Activated naive CD4-positive, alpha-beta T cell treated with anti-CD3 and anti-CD28 coated beads, Interleukin-2, amount 50 U/mL, for 24 hours (primary cell): ENCODE measurements around the gene GAPDH.
"Not testable (repeated sequence)": the region's sequence is repeated elsewhere in the genome, so short reads cannot be mapped to it uniquely, and the experiment has no call there.

Experiments
- H3K27ac Mint-ChIP-seq: one replicate; pipeline ENCODE4 v1.8.0; 2021; ENCODE audit warnings: mild to moderate bottlenecking, mixed read lengths
- H3K27me3 Mint-ChIP-seq: one replicate; pipeline ENCODE4 v1.8.0; 2021; ENCODE audit warnings: mixed read lengths
- H3K36me3 Mint-ChIP-seq: one replicate; pipeline ENCODE4 v1.8.0; 2021; ENCODE audit warnings: mixed read lengths
- H3K4me1 Mint-ChIP-seq: one replicate; pipeline ENCODE4 v1.8.0; 2021; ENCODE audit warnings: mixed read lengths
- H3K4me3 Mint-ChIP-seq: one replicate; pipeline ENCODE4 v1.8.0; 2021; ENCODE audit warnings: mild to moderate bottlenecking, mixed read lengths
- H3K9me3 Mint-ChIP-seq: one replicate; pipeline ENCODE4 v1.8.0; 2021; ENCODE audit warnings: mixed read lengths

The GAPDH gene

DNA sequence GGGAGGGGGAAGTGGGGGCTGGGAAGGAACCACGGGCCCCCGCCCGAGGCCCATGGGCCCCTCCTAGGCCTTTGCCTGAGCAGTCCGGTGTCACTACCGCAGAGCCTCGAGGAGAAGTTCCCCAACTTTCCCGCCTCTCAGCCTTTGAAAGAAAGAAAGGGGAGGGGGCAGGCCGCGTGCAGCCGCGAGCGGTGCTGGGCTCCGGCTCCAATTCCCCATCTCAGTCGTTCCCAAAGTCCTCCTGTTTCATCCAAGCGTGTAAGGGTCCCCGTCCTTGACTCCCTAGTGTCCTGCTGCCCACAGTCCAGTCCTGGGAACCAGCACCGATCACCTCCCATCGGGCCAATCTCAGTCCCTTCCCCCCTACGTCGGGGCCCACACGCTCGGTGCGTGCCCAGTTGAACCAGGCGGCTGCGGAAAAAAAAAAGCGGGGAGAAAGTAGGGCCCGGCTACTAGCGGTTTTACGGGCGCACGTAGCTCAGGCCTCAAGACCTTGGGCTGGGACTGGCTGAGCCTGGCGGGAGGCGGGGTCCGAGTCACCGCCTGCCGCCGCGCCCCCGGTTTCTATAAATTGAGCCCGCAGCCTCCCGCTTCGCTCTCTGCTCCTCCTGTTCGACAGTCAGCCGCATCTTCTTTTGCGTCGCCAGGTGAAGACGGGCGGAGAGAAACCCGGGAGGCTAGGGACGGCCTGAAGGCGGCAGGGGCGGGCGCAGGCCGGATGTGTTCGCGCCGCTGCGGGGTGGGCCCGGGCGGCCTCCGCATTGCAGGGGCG lies at the start of gene GAPDH:
GAPDH (plus strand) TSS at position 595 of the 772 bp plus-strand sequence. CDS start 316 bp downstream, outside the sequence.
- Mint-ChIP-seq H3K4me1 (peaks cover 29% of the 10 kb centered on the region), H3K9me3 (no peaks in the 10 kb centered on the region), H3K4me3 (peak within 1 kb of the TSS; percentile 98), H3K36me3 (peaks cover 16% of the 10 kb centered on the region), H3K27ac (peak within 1 kb of the TSS; percentile 100), H3K27me3 (no peaks in the 10 kb centered on the region)

DNA sequence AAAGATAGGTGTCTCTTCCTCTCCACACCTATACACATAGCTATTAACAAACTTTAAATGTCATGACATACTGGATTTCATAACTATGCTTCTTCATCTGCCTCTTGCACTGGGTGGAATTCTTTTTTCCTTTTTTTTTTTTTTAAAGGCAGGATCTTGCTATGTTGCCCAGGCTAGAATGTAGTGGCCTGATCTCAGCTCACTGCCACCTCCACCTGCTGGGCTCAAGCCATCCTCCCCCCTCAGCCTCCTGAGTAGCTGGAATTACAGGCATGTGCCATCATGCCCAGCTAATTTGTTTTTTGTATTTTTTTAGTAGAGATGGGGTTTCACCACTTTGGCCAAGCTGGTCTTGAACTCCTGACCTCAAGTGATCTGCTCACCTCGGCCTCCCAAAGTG lies 46.1 kb upstream of the GAPDH start:
- H3K9me3 Mint-ChIP-seq = no peaks in the 10 kb centered on the region
- peaks cover 7% of the 10 kb centered on the region for H3K4me1 Mint-ChIP-seq
- no peak overlapping the region for H3K27ac Mint-ChIP-seq
- H3K4me3 Mint-ChIP-seq = no peak overlapping the region
- no peaks in the 10 kb centered on the region for H3K27me3 Mint-ChIP-seq
- peaks cover 6% of the 10 kb centered on the region for H3K36me3 Mint-ChIP-seq

DNA sequence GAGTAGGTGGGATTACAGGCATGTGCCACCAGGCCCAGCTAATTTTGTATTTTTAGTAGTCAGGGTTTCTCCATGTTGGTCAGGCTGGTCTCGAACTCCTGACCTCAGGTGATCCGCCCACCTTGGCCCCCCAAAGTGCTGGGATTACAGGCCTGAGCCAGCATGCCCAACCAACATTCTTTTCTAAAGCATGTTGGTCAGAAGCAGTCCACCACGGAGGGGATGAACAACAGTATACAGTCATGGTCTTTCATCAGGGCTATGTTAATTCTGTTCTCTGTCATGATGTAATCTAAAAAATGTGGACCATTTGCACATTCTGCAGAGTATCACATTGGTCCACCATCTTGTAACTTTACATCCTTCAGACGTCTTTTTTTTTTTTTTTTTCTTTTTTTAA lies 44.9 kb upstream of the GAPDH start:
- H3K27me3 Mint-ChIP-seq = no peaks in the 10 kb centered on the region
- H3K27ac Mint-ChIP-seq = no peak overlapping the region
- H3K36me3 Mint-ChIP-seq = peaks cover 6% of the 10 kb centered on the region
- H3K4me1 Mint-ChIP-seq = peaks cover 10% of the 10 kb centered on the region
- H3K9me3 Mint-ChIP-seq = no peaks in the 10 kb centered on the region
- no peak overlapping the region for H3K4me3 Mint-ChIP-seq

DNA sequence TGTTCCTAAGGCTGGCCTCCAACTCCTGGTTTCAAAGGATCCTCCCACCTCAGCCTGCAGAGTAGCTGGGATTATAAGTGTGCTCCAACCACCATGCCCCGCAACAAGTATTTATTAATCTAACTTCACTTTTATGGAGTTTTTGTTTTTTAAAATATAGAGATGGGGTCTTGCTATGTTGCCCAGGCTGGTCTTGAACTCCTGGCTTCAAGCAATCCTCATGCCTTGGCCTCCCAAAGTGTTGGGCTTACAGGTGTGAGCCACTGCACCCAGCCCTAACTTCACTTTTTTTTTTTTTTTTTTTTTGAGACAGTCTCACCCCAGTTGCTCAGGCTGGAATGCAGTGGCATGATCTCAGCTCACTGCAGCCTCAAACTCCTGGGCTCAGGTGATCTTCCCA lies 43.6 kb upstream of the GAPDH start:
- not testable (repeated sequence) for H3K9me3 Mint-ChIP-seq, H3K36me3 Mint-ChIP-seq, H3K27ac Mint-ChIP-seq, H3K27me3 Mint-ChIP-seq, H3K4me3 Mint-ChIP-seq
- peaks cover 22% of the 10 kb centered on the region for H3K4me1 Mint-ChIP-seq

DNA sequence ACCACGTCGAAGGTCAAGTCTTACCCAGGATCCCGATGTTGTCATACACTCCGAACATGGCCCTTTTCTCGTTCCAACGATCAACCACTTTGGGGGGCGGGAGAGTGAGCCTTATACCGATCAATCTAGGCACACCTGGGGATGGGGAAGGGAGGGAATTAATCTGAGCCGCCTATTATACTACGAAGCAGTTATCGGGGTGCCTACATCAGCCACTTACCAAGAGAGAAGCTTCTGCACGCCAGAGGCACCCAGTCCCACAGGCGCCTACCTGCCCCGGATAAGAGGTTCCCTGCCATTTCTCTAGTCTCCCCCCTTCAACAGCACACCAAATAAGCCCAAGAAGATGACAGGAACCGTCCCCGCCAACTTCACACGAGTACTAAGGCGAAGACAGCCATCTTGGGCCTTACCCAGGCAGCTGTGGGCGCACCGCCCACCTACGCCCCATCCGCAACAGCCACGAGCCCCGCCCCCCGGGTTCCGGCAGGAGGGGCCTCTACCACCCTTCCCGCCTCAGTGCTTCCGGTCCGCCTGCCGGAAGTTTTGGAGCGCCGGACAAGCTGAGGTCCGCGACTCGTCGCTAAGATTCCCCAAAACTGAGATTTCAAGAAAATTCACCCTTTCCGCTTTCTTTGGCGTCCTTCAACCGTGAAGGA lies 41.4 kb upstream of the GAPDH start, which contains the start of gene MRPL51:
MRPL51 (minus strand) TSS at position 425 of the 659 bp plus-strand sequence; CDS start at position 299, 126 bp downstream.
- peaks cover 9% of the 10 kb centered on the region for H3K36me3 Mint-ChIP-seq
- H3K27me3 Mint-ChIP-seq = no peaks in the 10 kb centered on the region
- peak within 1 kb of the TSS; percentile 94 for H3K4me3 Mint-ChIP-seq
- H3K27ac Mint-ChIP-seq = peak within 1 kb of the TSS; percentile 95
- H3K9me3 Mint-ChIP-seq = no peaks in the 10 kb centered on the region
- peaks cover 34% of the 10 kb centered on the region for H3K4me1 Mint-ChIP-seq

DNA sequence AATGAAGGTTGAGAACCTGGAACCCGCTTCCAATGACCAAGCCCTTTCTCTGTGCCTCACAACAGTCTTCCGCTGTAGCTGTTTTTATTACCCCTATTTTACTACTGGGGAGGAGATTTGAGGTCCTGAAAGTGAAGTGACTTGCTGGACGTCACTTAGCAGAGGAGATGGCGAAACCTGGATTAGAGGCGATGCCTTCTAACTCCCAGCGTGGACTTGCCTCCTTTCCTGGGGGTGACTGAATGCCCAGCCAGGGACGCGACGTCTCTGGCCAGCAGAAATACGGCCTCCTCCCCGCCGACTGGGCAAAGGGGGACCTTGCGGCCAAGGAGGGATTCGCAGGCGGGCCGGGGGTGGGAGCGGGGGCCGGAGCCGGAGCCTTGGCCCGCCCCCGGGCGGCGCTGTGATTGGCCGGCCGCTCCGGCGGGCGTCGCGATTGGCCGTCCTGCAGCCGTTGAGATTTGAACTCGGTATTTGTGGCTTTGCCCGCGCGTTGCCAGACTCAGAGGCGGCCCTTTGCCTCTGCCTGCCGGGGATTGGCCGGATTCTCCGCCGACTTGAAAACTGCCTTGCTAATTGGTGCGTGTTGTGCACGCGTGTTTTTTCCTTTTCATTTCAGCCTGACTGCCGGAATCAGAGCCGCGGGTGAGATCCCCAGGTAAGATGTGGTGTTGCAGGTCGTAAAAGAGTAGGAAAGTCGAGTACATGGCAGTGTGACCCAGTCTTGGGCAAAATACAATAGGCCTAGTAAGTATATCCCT lies 40.6 kb upstream of the GAPDH start, which contains the start of gene NCAPD2:
NCAPD2 (plus strand) TSS at position 606 of the 761 bp plus-strand sequence. CDS start 997 bp downstream, outside the sequence.
- Mint-ChIP-seq H3K36me3 (peaks cover 9% of the 10 kb centered on the region), H3K9me3 (no peaks in the 10 kb centered on the region)

DNA sequence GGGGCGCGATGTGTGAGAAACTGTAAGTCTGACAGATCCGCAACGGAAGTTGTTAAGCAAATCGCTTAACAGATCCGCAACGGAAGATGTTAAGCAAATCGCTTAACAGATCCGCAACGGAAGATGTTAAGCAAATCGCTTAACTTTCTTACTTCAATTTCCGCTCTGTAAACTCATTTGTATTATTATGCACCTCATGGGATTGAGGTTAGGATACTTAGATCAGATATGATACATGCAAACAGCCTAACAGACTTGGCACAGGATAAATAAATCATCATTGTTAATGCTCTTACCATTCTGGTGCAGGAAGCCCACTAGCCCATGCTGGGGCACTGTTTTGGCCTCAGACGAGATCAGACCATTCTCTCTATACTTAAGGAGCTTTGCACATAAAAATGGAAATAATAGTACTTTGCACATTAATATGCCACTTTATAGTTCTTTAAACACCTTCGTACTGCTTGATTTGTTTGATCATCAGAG lies 40.0 kb upstream of the GAPDH start:
- H3K4me3 Mint-ChIP-seq = peak overlapping the region; percentile 94
- peaks cover 38% of the 10 kb centered on the region for H3K4me1 Mint-ChIP-seq
- peak overlapping the region; percentile 95 for H3K27ac Mint-ChIP-seq
- H3K27me3 Mint-ChIP-seq = no peaks in the 10 kb centered on the region
- H3K36me3 Mint-ChIP-seq = peaks cover 9% of the 10 kb centered on the region
- H3K9me3 Mint-ChIP-seq = no peaks in the 10 kb centered on the region

More for the DNA sequence above, 40.6 kb upstream of the GAPDH start, which contains the start of gene NCAPD2:
- Mint-ChIP-seq H3K27ac (peak within 1 kb of the TSS; percentile 95), H3K4me3 (peak within 1 kb of the TSS; percentile 94), H3K27me3 (no peaks in the 10 kb centered on the region), H3K4me1 (peaks cover 38% of the 10 kb centered on the region)

DNA sequence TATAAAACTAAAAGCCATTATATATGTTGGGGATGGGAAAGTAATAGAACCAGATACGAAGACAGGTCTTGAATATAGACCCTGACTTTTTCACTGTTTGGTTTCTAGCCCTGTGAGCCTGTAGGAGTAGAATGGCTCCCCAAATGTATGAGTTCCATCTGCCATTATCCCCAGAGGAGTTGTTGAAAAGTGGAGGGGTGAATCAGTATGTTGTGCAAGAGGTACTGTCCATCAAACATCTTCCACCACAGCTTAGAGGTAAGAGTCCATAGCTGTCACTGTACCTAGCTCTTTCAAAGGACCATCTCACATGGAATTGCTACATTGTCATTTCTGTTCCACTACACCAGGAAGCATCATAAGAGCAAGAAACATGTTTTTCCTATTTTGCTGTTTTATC lies 39.3 kb upstream of the GAPDH start:
- peaks cover 38% of the 10 kb centered on the region for H3K4me1 Mint-ChIP-seq
- no peaks in the 10 kb centered on the region for H3K9me3 Mint-ChIP-seq
- H3K4me3 Mint-ChIP-seq = peak overlapping the region; percentile 94
- H3K36me3 Mint-ChIP-seq = peaks cover 9% of the 10 kb centered on the region
- no peaks in the 10 kb centered on the region for H3K27me3 Mint-ChIP-seq
- H3K27ac Mint-ChIP-seq = peak overlapping the region; percentile 95

DNA sequence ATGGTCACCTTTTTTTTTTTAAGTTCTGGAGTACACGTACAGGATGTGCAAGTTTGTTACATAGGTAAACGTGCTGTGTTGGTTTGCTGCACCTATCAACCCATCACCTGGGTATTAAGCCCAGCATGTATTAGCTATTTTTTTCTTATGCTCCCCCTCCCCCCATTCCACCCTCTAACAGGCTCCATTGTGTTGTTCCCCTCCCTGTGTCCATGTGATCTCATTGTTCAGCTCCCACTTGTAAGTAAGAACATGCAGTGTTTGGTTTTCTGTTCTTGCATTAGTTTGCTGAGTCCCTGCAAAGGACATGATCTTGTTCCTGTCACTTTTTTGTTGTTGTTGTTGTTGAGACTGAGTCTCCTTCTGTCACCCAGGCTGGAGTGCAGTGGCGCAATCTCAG lies 37.0 kb upstream of the GAPDH start:
- H3K36me3 Mint-ChIP-seq, H3K27me3 Mint-ChIP-seq, H3K9me3 Mint-ChIP-seq, H3K4me3 Mint-ChIP-seq: not testable (repeated sequence)
- Mint-ChIP-seq H3K4me1 (peaks cover 32% of the 10 kb centered on the region), H3K27ac (peak overlapping the region; percentile 86)

DNA sequence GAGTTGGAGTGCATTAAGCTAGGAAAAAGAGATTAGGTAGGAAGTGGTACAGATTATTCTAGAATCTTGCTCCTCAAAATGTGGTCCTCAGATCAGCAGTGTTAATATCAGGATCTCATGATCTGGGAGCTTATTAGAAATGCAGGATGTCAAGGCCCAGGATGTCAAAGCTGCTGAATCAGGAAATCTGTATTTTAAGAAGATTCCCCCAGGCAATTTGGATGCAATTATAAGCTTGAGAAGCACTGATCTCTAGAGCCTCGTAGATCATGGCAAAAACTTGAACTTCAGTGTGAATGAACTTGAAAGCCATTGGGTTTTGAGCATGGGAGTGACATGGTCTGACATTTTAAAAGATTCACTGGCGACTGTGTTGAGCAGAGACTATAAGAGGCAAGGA lies 33.9 kb upstream of the GAPDH start:
- no peak overlapping the region for H3K27ac Mint-ChIP-seq
- H3K36me3 Mint-ChIP-seq = peaks cover under 1% of the 10 kb centered on the region
- H3K4me1 Mint-ChIP-seq = peaks cover 18% of the 10 kb centered on the region
- no peaks in the 10 kb centered on the region for H3K9me3 Mint-ChIP-seq
- no peaks in the 10 kb centered on the region for H3K27me3 Mint-ChIP-seq
- no peak overlapping the region for H3K4me3 Mint-ChIP-seq

DNA sequence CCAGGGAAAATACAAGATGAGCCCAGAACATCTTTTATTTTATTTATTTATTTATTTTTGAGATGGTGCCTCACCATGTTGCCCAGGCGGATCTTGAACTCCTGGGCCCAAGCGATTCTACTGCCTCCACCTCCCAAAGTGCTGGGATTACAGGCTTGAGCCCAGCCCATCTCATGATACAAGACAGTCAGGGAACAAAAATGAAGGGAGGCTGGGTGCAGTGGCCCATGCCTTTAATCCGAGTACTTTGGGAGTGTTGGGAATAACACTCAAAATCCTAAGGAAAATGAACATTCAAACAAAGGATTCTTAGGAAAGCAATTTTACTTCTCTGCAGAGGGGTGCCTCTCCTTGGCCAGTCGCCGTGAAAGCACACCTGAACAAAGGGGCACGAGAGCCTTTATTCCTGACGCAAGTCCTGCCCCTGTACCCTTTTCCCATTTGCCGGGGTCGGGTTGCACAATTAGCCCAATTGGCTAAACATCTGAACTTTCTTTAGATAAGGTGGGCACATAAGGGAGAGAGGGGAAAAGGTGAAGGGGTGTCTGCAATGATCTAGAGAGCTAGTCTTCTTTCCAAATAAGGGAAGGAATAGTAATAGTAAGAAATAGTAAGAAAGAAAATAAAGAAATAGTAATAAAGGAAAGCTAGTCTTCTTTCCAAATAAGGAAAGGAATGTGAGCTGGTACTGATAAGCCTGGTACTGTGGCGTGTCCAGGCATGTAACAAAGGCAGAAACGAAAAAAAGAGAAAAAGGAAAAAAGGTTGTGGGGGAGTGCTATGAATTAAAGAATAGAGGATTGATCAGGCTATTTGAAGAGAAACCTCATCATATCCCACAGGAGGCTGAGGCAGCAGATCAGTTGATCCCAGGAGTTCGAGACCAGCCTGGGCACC lies 27.0 kb upstream of the GAPDH start:
- Mint-ChIP-seq H3K27me3 (no peaks in the 10 kb centered on the region), H3K4me1 (peaks cover 10% of the 10 kb centered on the region), H3K27ac (no peak overlapping the region), H3K9me3 (no peaks in the 10 kb centered on the region), H3K36me3 (peaks cover 9% of the 10 kb centered on the region), H3K4me3 (no peak overlapping the region)

DNA sequence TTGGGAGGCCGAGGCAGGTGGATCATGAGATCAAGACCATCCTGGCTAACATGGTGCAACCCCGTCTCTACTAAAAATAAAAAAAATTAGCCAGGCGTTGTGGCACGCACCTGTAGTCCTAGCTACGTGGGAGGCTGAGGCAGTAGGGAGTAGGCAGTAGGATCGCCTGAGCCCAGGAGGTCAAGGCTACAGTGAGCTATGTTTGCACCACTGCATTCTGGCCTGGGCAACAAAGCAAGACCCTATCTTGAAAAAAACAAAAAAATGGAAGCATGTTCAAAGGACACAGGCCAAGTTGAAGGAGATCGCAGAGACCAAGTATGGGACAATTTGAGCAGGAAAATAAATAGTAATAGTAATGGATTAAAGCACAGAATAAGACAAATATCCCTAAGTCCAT lies 26.2 kb upstream of the GAPDH start:
- Mint-ChIP-seq H3K27ac (no peak overlapping the region), H3K4me3 (no peak overlapping the region), H3K27me3 (no peaks in the 10 kb centered on the region), H3K36me3 (peaks cover 12% of the 10 kb centered on the region), H3K9me3 (no peaks in the 10 kb centered on the region), H3K4me1 (peaks cover 10% of the 10 kb centered on the region)

DNA sequence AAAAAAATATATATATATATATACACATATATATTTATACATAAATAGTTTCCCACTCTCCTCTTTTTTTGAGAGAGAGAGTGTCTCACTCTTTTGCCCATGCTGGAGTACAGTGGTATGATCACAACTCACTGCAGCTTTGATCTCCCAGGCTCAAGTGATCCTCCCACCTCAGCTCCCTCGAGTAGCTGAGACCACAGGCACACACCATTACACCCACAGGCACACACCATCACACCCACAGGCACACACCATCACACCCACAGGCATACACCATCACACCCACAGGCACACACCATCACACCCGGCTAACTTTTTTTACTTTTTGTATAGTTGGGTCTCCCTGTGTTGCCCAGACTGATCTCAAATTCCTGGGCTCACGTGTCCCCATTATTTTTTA lies 14.1 kb upstream of the GAPDH start:
- Mint-ChIP-seq H3K4me1 (no peaks in the 10 kb centered on the region), H3K36me3 (peaks cover 18% of the 10 kb centered on the region), H3K9me3 (no peaks in the 10 kb centered on the region), H3K27ac (peak overlapping the region; percentile 72), H3K27me3 (no peaks in the 10 kb centered on the region), H3K4me3 (no peak overlapping the region)

DNA sequence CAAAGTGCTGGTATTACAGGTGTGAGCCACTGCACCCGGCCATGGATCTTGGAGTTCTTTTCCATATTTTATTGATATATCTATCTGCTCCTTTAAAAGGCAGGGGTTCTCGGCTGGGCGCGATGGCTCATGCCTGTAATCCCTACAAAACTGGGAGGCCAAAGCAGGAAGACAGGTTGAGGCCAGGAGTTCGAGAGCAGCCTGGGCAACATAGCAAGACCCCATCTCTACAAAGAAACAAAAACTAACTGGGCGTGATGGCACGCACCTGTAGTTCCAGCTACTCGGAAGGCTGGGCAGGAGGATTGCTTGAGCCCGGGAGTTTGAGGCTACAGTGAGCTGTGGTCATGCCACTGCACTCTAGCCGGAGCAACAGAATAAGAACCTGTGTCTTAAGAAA lies 12.1 kb upstream of the GAPDH start:
- peaks cover 15% of the 10 kb centered on the region for H3K36me3 Mint-ChIP-seq
- no peaks in the 10 kb centered on the region for H3K9me3 Mint-ChIP-seq
- H3K27me3 Mint-ChIP-seq = no peaks in the 10 kb centered on the region
- H3K4me3 Mint-ChIP-seq = no peak overlapping the region
- no peak overlapping the region for H3K27ac Mint-ChIP-seq
- H3K4me1 Mint-ChIP-seq = no peaks in the 10 kb centered on the region

DNA sequence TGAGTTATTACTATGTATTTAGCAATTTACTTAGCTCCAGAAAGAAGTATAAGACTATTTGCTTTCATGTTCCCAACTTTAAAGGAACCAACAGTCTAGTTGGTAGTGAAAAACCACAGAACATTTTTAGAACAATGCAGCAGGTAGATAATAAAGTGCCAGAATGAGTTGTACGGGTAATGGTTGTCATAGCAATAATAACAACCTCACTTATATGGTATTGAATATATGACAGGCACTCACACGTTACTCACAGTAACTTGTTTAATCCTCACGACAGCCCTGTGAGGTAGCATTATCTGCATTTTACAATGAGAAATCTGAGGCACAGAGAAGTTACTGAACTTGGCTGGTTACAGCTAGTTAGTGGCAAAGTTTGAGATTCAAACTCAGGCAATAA lies 10.6 kb upstream of the GAPDH start:
- Mint-ChIP-seq H3K9me3 (no peaks in the 10 kb centered on the region), H3K4me1 (no peaks in the 10 kb centered on the region), H3K36me3 (peaks cover 12% of the 10 kb centered on the region), H3K4me3 (no peak overlapping the region), H3K27ac (no peak overlapping the region), H3K27me3 (no peaks in the 10 kb centered on the region)
